GM13976 (cell line): Measurements from ENCODE around the gene MAP3K10.

Experiments used
- DNase-seq: peaks from one replicate; pipeline ENCODE4 v3.0.0; 2012; ENCODE audit warnings: low spot score
- CTCF ChIP-seq: IDR thresholded peaks from 2 replicates; pipeline ENCODE4 v1.5.1; 2012; ENCODE audit warnings: borderline replicate concordance, mild to moderate bottlenecking; ENCODE audit not compliant: insufficient read depth; ENCODE audit errors: extremely low read depth, missing control alignments, control extremely low read depth
- in situ Hi-C: fragments of 300-500 bp; cut with MboI; formaldehyde crosslinking; loops from one replicate; pipeline ENCODE4 v1.12.0; 2022; ENCODE audit warnings: low sequenced_read_pairs, mixed read lengths, inconsistent platforms; ENCODE audit not compliant: unreplicated experiment

MAP3K10 gene

GRCh38 chr19:40193587-40193849 is 2.3 kb downstream of the MAP3K10 start:
- TF ChIP-seq CTCF = no peak
- no peak for DNase-seq
- in situ Hi-C loops = no loop called here

GRCh38 chr19:40198272-40198990 is 7.2 kb downstream of the MAP3K10 start:
- DNase-seq = no peak
- no peak for TF ChIP-seq CTCF
- in situ Hi-C loops = no loop called here

GRCh38 chr19:40200341-40201099 is 9.3 kb downstream of the MAP3K10 start:
- TF ChIP-seq CTCF = no peak
- in situ Hi-C loops = no loop called here
- DNase-seq = no peak

- no peak for TF ChIP-seq CTCF
- in situ Hi-C loops = no loop called here
- DNase-seq = peak; percentile 3
Measured at GRCh38 chr19:40204381-40204780, 13.2 kb downstream of the MAP3K10 start.

- no peak for DNase-seq
- in situ Hi-C loops = no loop called here
- no peak for TF ChIP-seq CTCF
Measured at GRCh38 chr19:40205760-40206159, 14.5 kb downstream of the MAP3K10 start.

- no peak for TF ChIP-seq CTCF
- in situ Hi-C loops = no loop called here
Measured at GRCh38 chr19:40208602-40209001, 17.4 kb downstream of the MAP3K10 start.

More at GRCh38 chr19:40208602-40209001, 17.4 kb downstream of the MAP3K10 start:
- no peak for DNase-seq
